Lower lobe of right lung (tissue), 2 donors: ENCODE measurements around the gene TRAF5. TPM values are rescaled to one million over a fixed set of nuclear protein-coding genes. Genes with fewer than 3 reads are reported as not detected.
A peak's percentile ranks its signal among the peaks of the same experiment; 100 is the strongest.
"Not testable (repeated sequence)": the region's sequence is repeated elsewhere in the genome, so short reads cannot be mapped to it uniquely, and the experiment has no call there.

ENCODE experiments used
- ATAC-seq, 2 donors: fragments of 200-7000 bp; cut with Tn5 transposase; one replicate each; pipeline ENCODE4 v1.9.1; 2020 to 2022; ENCODE audit warnings: mild to moderate bottlenecking in 2 of 2, moderate library complexity in 2 of 2
- DNase-seq: peaks from one replicate; pipeline ENCODE4 v3.0.0-alpha.2; 2020
- H3K27ac ChIP-seq: fragments of 200-600 bp; one replicate; pipeline ENCODE4 v1.8.0; 2022
- H3K27me3 ChIP-seq: fragments of 200-600 bp; one replicate; pipeline ENCODE4 v1.8.0; 2022; ENCODE audit warnings: low read depth
- H3K36me3 ChIP-seq: fragments of 200-600 bp; one replicate; pipeline ENCODE4 v1.8.0; 2022; ENCODE audit warnings: mild to moderate bottlenecking
- H3K4me1 ChIP-seq: fragments of 200-600 bp; one replicate; pipeline ENCODE4 v1.8.0; 2022
- H3K4me3 ChIP-seq: fragments of 200-600 bp; one replicate; pipeline ENCODE4 v1.8.0; 2022; ENCODE audit warnings: mild to moderate bottlenecking
- H3K9me3 ChIP-seq: fragments of 200-600 bp; one replicate; pipeline ENCODE4 v1.8.0; 2022
- intact Hi-C: fragments of 100-400 bp; cut with DNase I; formaldehyde crosslinking; loops from one replicate; pipeline ENCODE4 v1.11.0; 2022
- total RNA-seq: library from RNA; stranded (reverse); fragmentation: NEBNext Ultra II Directional; extraction: Animal tissue kit (Norgen Biotek cat#: 25700); gene quantifications from one replicate; pipeline ENCODE4 v1.2.1, GENCODE V29; 2021
- TF ChIP-seq, protein P1 (sequence below): fragments of 200-600 bp; IDR thresholded peaks from one replicate; pipeline ENCODE4 v1.8.0; 2022; ENCODE audit warnings: antibody characterized with exemption, mild to moderate bottlenecking
- donor health status: DM: no; HTN: yes; CAD: no; lungs with severe emphysema.

Gene TRAF5
- total RNA-seq, 1 donor from 2014 or later: 8.8 TPM

DNA sequence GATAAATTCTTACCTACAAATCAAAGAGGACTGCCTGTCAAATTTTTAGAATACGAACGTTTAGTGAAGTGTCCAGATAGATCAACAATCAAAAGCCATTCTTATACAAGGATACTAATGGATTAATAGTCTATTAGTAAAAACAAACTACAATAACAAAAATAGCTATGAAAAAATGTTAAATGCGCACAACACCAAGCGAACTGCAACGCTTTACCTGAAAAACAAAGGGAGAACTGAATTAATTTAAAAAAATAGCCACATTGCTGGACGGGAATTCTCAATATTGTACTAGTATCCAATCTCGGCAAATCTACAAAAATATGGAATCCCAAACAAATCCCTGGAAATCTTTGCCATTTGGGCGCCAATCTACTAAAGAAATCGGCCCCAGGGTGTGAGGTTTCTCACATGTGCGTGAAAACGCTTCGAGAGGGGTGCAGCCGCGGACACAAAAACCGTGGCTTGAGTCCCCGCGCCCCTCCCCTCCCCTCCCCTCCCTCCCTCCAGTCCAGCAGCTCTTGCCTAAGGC lies 55.6 kb downstream of the TRAF5 start:
- Histone ChIP-seq H3K4me1 (peaks cover 9% of the 10 kb centered on the region), H3K27ac (peak overlapping the region; percentile 99), H3K9me3 (no peaks in the 10 kb centered on the region), H3K4me3 (peak overlapping the region; percentile 66), H3K27me3 (no peaks in the 10 kb centered on the region), H3K36me3 (no peaks in the 10 kb centered on the region)
- intact Hi-C loops: no loop called here
- DNase-seq (no peak), ATAC-seq (no peak)
- TF ChIP-seq, protein P1, sequence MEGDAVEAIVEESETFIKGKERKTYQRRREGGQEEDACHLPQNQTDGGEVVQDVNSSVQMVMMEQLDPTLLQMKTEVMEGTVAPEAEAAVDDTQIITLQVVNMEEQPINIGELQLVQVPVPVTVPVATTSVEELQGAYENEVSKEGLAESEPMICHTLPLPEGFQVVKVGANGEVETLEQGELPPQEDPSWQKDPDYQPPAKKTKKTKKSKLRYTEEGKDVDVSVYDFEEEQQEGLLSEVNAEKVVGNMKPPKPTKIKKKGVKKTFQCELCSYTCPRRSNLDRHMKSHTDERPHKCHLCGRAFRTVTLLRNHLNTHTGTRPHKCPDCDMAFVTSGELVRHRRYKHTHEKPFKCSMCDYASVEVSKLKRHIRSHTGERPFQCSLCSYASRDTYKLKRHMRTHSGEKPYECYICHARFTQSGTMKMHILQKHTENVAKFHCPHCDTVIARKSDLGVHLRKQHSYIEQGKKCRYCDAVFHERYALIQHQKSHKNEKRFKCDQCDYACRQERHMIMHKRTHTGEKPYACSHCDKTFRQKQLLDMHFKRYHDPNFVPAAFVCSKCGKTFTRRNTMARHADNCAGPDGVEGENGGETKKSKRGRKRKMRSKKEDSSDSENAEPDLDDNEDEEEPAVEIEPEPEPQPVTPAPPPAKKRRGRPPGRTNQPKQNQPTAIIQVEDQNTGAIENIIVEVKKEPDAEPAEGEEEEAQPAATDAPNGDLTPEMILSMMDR: no peak

- TF ChIP-seq, protein P1: no peak
- H3K9me3 ChIP-seq: no peaks in the 10 kb centered on the region
- peak overlapping the region; percentile 99 for H3K27ac ChIP-seq
- DNase-seq: peak; percentile 97
- ATAC-seq: peak; percentile 99 to 100
- intact Hi-C loops: no loop called here
- no peaks in the 10 kb centered on the region for H3K27me3 ChIP-seq
- peak overlapping the region; percentile 66 for H3K4me3 ChIP-seq
- peaks cover 9% of the 10 kb centered on the region for H3K4me1 ChIP-seq
- no peaks in the 10 kb centered on the region for H3K36me3 ChIP-seq
Observed at GRCh38 chr1:211382714-211383480, 56.3 kb downstream of the TRAF5 start.

DNA sequence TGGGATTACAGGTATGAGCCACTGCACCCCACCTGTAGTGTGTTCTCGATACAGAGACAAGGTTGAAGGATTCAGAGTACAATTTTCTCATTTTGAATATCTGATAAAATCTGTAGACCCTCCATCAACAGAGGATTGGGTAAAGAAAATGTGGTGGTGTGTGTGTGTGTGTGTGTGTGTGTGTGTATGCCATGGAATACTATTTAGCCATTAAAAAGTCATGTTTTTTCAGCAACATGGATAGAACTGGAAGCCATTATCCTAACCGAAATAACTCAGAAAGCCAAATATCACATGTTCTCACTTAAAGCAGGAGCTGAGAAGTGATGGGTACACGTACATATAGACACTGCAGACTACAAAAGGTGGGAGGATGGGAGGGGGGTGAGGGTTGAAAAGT lies 57.9 kb downstream of the TRAF5 start:
- no peaks in the 10 kb centered on the region for H3K27me3 ChIP-seq
- H3K4me3 ChIP-seq: no peak overlapping the region
- peaks cover 9% of the 10 kb centered on the region for H3K4me1 ChIP-seq
- intact Hi-C loops: no loop called here
- TF ChIP-seq, protein P1: no peak
- H3K36me3 ChIP-seq: no peaks in the 10 kb centered on the region
- DNase-seq (no peak), ATAC-seq (no peak)
- H3K9me3 ChIP-seq: no peaks in the 10 kb centered on the region
- H3K27ac ChIP-seq: no peak overlapping the region

GRCh38 chr1:211386921-211387320 lies 60.3 kb downstream of the TRAF5 start:
- H3K4me3 ChIP-seq: no peak overlapping the region
- no peaks in the 10 kb centered on the region for H3K9me3 ChIP-seq
- H3K4me1 ChIP-seq: peaks cover 9% of the 10 kb centered on the region
- H3K27me3 ChIP-seq: no peaks in the 10 kb centered on the region
- DNase-seq (no peak), ATAC-seq (no peak)
- TF ChIP-seq, protein P1: no peak
- H3K27ac ChIP-seq: no peak overlapping the region
- intact Hi-C loops: no loop called here
- peaks cover under 1% of the 10 kb centered on the region for H3K36me3 ChIP-seq

DNA sequence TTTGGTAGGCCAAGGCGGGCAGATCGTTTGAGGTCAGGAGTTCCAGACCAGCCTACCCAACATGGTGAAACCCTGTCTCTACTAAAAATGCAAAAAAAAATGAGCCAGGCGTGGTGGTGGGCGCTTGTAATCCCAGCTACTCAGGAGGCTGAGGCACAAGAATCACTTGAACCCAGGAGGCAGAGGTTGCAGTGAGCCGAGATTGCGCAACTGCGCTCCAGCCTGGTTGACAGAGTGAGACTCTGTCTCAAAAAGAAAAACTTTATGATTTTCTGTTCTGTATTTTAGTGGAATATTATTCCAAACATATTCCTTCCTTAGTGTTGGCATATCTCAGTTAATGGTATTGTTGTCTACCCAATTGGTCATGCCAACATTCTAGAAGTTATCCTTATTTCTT lies 64.2 kb downstream of the TRAF5 start:
- H3K9me3 ChIP-seq, H3K27ac ChIP-seq, DNase-seq, ATAC-seq, H3K27me3 ChIP-seq, H3K4me3 ChIP-seq, H3K4me1 ChIP-seq, intact Hi-C loops: not testable (repeated sequence)
- H3K36me3 ChIP-seq: peaks cover 17% of the 10 kb centered on the region

- Histone ChIP-seq H3K36me3 (peaks cover 21% of the 10 kb centered on the region), H3K27ac (no peak overlapping the region), H3K9me3 (no peaks in the 10 kb centered on the region), H3K4me3 (no peak overlapping the region), H3K27me3 (no peaks in the 10 kb centered on the region), H3K4me1 (no peaks in the 10 kb centered on the region)
- no peak for DNase-seq
- intact Hi-C loops: no loop called here
- TF ChIP-seq, protein P1: no peak
- no peak for ATAC-seq
Observed at GRCh38 chr1:211393203-211393602, 66.6 kb downstream of the TRAF5 start.

GRCh38 chr1:211398266-211398930 lies 71.8 kb downstream of the TRAF5 start:
- H3K9me3 ChIP-seq, H3K4me3 ChIP-seq, ATAC-seq, H3K27ac ChIP-seq, H3K27me3 ChIP-seq, DNase-seq, H3K4me1 ChIP-seq, intact Hi-C loops: not testable (repeated sequence)
- H3K36me3 ChIP-seq: peaks cover 17% of the 10 kb centered on the region

DNA sequence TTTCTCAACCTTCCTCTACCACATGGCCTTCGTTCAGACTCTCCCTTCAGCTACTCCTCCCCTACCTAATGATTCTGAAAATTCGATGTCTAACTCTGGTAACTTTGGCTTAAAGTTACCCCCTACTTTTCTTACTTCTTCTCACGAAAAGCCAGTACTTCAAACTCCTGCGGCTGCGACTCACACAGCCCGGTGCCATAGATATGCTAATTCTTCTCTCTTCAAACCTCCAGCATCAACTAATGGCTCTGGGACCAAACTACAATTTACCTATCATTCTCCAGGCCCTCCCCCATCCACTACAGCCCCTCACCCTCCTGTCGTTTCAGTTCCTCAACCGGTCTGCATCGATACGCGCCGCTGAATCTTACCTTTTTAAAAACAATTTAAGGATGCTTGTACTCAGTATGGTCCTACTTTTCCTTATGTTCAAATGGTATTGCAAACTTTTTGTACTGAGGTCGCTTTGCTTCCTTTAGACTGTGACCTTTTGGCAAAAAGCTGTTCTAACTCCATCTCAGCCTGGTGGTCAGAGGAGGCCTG lies 73.3 kb downstream of the TRAF5 start:
- H3K27ac ChIP-seq, H3K4me3 ChIP-seq, H3K9me3 ChIP-seq, H3K4me1 ChIP-seq, H3K36me3 ChIP-seq, intact Hi-C loops, DNase-seq, ATAC-seq, H3K27me3 ChIP-seq: not testable (repeated sequence)
